Neural cell (in vitro differentiated cells): Measurements from ENCODE around the gene C2orf72. TPM values are rescaled to one million over a fixed set of nuclear protein-coding genes. Genes with fewer than 3 reads are reported as not detected.
"Not testable (repeated sequence)": the region's sequence is repeated elsewhere in the genome, so short reads cannot be mapped to it uniquely, and the experiment has no call there.

ENCODE experiments used
- H2AFZ ChIP-seq: fragments of 200-600, 300-800 bp; sonication (generic), shearing (Covaris generic); 2 replicates; pipeline ENCODE4 v1.6.0; 2014; ENCODE audit warnings: low read depth, mild to moderate bottlenecking, antibody characterized with exemption, low read length, moderate library complexity
- H3F3A ChIP-seq: fragments of 200-600 bp; shearing (Covaris generic); 2 replicates; pipeline ENCODE4 v1.6.1; 2016; ENCODE audit warnings: mild to moderate bottlenecking, moderate library complexity, mixed read lengths, antibody characterized with exemption, low read length; ENCODE audit not compliant: insufficient read depth, poor library complexity, severe bottlenecking
- H3K27ac ChIP-seq: fragments of 200-600, 300-800 bp; sonication (generic), shearing (Covaris generic); 2 replicates; pipeline ENCODE4 v1.5.1; 2014; ENCODE audit warnings: mild to moderate bottlenecking, low read length, moderate library complexity
- H3K27me3 ChIP-seq: fragments of 300-800, 200-600 bp; sonication (generic), shearing (Covaris generic); 2 replicates; pipeline ENCODE4 v1.6.0; 2014; ENCODE audit warnings: mild to moderate bottlenecking, low read depth, low read length, moderate library complexity; ENCODE audit not compliant: insufficient read depth
- H3K36me3 ChIP-seq: fragments of 300-800, 200-600 bp; sonication (generic), shearing (Covaris generic); 2 replicates; pipeline ENCODE4 v1.5.1; 2014; ENCODE audit warnings: mild to moderate bottlenecking, antibody characterized with exemption, low read length, moderate library complexity; ENCODE audit not compliant: insufficient read depth
- H3K4me2 ChIP-seq: fragments of 300-800, 200-600 bp; sonication (generic), shearing (Covaris generic); 2 replicates; pipeline ENCODE4 v1.6.0; 2014; ENCODE audit warnings: mild to moderate bottlenecking, low read length
- H3K4me3 ChIP-seq: fragments of 300-800, 200-600 bp; sonication (generic), shearing (Covaris generic); 2 replicates; pipeline ENCODE4 v1.5.1; 2014; ENCODE audit warnings: mild to moderate bottlenecking, low read length, moderate library complexity
- H3K79me2 ChIP-seq: fragments of 200-600 bp; shearing (Covaris generic); replicated peaks from 2 replicates; pipeline ENCODE4 v1.6.0; 2014; ENCODE audit warnings: mild to moderate bottlenecking, low read length, moderate library complexity; ENCODE audit not compliant: insufficient read depth
- H3K9ac ChIP-seq: fragments of 300-800, 200-600 bp; sonication (generic), shearing (Covaris generic); 2 replicates; pipeline ENCODE4 v1.6.1; 2016; ENCODE audit warnings: mild to moderate bottlenecking, low read length, mixed read lengths
- H3K9me2 ChIP-seq: fragments of 200-600 bp; shearing (Covaris generic); 2 replicates; pipeline ENCODE4 v1.6.1; 2016; ENCODE audit warnings: mild to moderate bottlenecking, low read length, mixed read lengths; ENCODE audit not compliant: insufficient read depth
- H3K9me3 ChIP-seq: fragments of 200-600, 300-800 bp; sonication (generic), shearing (Covaris generic); 2 replicates; pipeline ENCODE4 v1.6.1; 2016; ENCODE audit warnings: mild to moderate bottlenecking, mixed run types, low read length, moderate library complexity, mixed read lengths
- H4K20me1 ChIP-seq: fragments of 200-600 bp; shearing (Covaris generic); 2 replicates; pipeline ENCODE4 v1.6.1; 2016; ENCODE audit warnings: mild to moderate bottlenecking, mixed run types; ENCODE audit not compliant: insufficient read depth
- EP300 ChIP-seq: fragments of 450-650 bp; conservative IDR thresholded peaks from 2 replicates; pipeline ENCODE4 v1.6.1; 2014; ENCODE audit warnings: antibody characterized with exemption, mild to moderate bottlenecking, moderate library complexity; ENCODE audit not compliant: poor library complexity, severe bottlenecking
- EZH2 ChIP-seq: fragments of 200-600, 300-800 bp; shearing (Covaris generic), sonication (generic); IDR thresholded peaks from 2 replicates; pipeline ENCODE4 v1.6.1; 2014; ENCODE audit warnings: antibody characterized with exemption, low read length, borderline replicate concordance, mild to moderate bottlenecking; ENCODE audit not compliant: insufficient read depth, poor library complexity, severe bottlenecking
- MXI1 ChIP-seq: fragments of 450-650 bp; conservative IDR thresholded peaks from 2 replicates; pipeline ENCODE4 v1.6.1; 2014; ENCODE audit warnings: antibody characterized with exemption, mild to moderate bottlenecking; ENCODE audit not compliant: poor library complexity, severe bottlenecking
- POLR2AphosphoS5 ChIP-seq: IDR thresholded peaks from 2 replicates; pipeline ENCODE4 v1.6.1; 2012
- RAD21 ChIP-seq: fragments of 450-650 bp; conservative IDR thresholded peaks from 2 replicates; pipeline ENCODE4 v1.6.1; 2014; ENCODE audit warnings: antibody characterized with exemption, mild to moderate bottlenecking, moderate library complexity
- SMC3 ChIP-seq: fragments of 450-650 bp; conservative IDR thresholded peaks from 2 replicates; pipeline ENCODE4 v1.6.1; 2014; ENCODE audit warnings: antibody characterized with exemption, mild to moderate bottlenecking, moderate library complexity; ENCODE audit not compliant: poor library complexity
- TAF1 ChIP-seq: IDR thresholded peaks from 2 replicates; pipeline ENCODE4 v1.6.1; 2012; ENCODE audit warnings: low read depth
- polyA plus RNA-seq: library from polyadenylated mRNA; depleted of rRNA; stranded (reverse); fragments of >200 nt; gene quantifications from 2 replicates; pipeline ENCODE4 v1.2.3, GENCODE V29; 2014
- TF ChIP-seq, protein P1 (sequence below): IDR thresholded peaks from 2 replicates; pipeline ENCODE4 v1.6.1; 2012; ENCODE audit warnings: borderline replicate concordance
- TF ChIP-seq, protein P2 (sequence below): fragments of 450-650 bp; IDR thresholded peaks from 2 replicates; pipeline ENCODE4 v1.5.1; 2014; ENCODE audit warnings: antibody characterized with exemption, mild to moderate bottlenecking, moderate library complexity; ENCODE audit not compliant: poor library complexity, severe bottlenecking

C2orf72 gene
- polyA plus RNA-seq, 1 donor from 2014 or later, result 37.7 TPM

DNA sequence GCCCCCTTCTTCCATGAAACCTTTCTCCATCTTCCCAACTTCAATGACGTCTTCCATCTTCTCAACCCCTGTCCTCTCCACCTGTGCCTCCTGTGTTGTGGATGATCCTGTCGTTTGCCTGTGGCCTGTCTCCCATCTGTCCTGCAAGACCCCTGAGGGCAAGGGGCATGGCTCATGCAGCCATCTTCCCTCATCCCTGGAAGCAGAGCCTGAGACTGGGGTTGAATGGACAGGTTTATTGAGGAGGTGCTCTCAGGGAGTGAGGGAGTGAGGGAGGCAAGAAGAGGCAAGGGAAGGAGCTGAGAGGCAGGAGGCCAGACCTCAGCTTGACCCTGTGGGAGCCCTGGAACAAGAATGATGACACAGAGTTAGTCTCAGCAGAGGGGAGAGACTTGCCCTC is 34.1 kb upstream of the C2orf72 start:
- Histone ChIP-seq H3F3A (no peaks in the 10 kb centered on the region), H3K4me3 (no peak overlapping the region), H3K27ac (no peak overlapping the region), H3K27me3 (no peaks in the 10 kb centered on the region), H3K9ac (no peak overlapping the region), H3K9me3 (no peaks in the 10 kb centered on the region), H4K20me1 (no peaks in the 10 kb centered on the region), H3K79me2 (no peaks in the 10 kb centered on the region), H3K9me2 (no peaks in the 10 kb centered on the region), H3K36me3 (no peaks in the 10 kb centered on the region), H2AFZ (no peak overlapping the region), H3K4me2 (no peak overlapping the region)
- no peak for TF ChIP-seq MXI1
- no peak for TF ChIP-seq RAD21
- TF ChIP-seq SMC3, result no peak
- TF ChIP-seq POLR2AphosphoS5, result no peak
- no peak for TF ChIP-seq EP300
- TF ChIP-seq TAF1, result no peak
- no peak for TF ChIP-seq EZH2
- TF ChIP-seq, protein P1, sequence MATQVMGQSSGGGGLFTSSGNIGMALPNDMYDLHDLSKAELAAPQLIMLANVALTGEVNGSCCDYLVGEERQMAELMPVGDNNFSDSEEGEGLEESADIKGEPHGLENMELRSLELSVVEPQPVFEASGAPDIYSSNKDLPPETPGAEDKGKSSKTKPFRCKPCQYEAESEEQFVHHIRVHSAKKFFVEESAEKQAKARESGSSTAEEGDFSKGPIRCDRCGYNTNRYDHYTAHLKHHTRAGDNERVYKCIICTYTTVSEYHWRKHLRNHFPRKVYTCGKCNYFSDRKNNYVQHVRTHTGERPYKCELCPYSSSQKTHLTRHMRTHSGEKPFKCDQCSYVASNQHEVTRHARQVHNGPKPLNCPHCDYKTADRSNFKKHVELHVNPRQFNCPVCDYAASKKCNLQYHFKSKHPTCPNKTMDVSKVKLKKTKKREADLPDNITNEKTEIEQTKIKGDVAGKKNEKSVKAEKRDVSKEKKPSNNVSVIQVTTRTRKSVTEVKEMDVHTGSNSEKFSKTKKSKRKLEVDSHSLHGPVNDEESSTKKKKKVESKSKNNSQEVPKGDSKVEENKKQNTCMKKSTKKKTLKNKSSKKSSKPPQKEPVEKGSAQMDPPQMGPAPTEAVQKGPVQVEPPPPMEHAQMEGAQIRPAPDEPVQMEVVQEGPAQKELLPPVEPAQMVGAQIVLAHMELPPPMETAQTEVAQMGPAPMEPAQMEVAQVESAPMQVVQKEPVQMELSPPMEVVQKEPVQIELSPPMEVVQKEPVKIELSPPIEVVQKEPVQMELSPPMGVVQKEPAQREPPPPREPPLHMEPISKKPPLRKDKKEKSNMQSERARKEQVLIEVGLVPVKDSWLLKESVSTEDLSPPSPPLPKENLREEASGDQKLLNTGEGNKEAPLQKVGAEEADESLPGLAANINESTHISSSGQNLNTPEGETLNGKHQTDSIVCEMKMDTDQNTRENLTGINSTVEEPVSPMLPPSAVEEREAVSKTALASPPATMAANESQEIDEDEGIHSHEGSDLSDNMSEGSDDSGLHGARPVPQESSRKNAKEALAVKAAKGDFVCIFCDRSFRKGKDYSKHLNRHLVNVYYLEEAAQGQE, result no peak
- TF ChIP-seq, protein P2, sequence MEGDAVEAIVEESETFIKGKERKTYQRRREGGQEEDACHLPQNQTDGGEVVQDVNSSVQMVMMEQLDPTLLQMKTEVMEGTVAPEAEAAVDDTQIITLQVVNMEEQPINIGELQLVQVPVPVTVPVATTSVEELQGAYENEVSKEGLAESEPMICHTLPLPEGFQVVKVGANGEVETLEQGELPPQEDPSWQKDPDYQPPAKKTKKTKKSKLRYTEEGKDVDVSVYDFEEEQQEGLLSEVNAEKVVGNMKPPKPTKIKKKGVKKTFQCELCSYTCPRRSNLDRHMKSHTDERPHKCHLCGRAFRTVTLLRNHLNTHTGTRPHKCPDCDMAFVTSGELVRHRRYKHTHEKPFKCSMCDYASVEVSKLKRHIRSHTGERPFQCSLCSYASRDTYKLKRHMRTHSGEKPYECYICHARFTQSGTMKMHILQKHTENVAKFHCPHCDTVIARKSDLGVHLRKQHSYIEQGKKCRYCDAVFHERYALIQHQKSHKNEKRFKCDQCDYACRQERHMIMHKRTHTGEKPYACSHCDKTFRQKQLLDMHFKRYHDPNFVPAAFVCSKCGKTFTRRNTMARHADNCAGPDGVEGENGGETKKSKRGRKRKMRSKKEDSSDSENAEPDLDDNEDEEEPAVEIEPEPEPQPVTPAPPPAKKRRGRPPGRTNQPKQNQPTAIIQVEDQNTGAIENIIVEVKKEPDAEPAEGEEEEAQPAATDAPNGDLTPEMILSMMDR, result no peak

DNA sequence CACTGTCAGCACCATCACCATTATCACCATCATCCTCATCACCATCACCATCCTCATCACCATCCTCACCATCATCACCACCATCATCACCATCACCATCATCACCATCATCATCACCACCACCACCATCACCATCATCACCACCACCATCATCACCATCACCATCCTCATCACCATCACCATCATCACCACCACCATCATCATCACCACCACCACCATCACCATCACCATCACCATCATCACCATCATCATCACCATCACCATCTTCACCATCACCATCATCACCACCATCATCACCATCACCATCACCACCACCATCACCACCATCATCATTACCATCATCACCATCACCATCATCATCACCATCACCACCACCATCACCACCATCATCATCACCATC is 32.4 kb upstream of the C2orf72 start:
- not testable (repeated sequence) for H3K9me2 ChIP-seq, H3K27ac ChIP-seq, H3K36me3 ChIP-seq, H3K9me3 ChIP-seq, H2AFZ ChIP-seq, H3F3A ChIP-seq, H3K4me3 ChIP-seq, H4K20me1 ChIP-seq, H3K27me3 ChIP-seq, H3K9ac ChIP-seq, H3K4me2 ChIP-seq, H3K79me2 ChIP-seq
